Measurements from ENCODE around the gene C18orf63. TPM values are rescaled to one million over a fixed set of nuclear protein-coding genes. Genes with fewer than 3 reads are reported as not detected.

C18orf63 gene
- total RNA-seq, 1 experiment from 2014 or later = not detected

DNA sequence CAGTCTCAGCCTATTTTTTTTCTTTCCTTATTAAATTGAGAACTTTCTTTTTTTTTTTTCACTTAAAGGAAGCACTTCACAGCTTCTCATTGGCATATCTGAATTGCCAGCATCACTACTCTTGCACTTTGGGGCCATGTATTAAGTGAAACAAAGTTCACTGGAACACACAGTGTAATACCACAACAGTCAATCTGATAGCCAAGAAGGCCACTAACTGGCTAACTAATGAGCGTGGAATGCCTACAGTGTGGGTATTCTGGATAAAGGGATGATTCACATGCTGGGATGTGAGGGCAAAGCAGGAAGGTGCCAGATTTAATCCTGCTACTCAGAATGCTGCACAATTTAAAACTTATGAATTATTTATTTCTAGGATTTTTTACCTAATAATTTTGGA, 11.7 kb upstream of the C18orf63 start:
- no TSS peak for BruUV-seq (replicated peaks)
- Histone ChIP-seq H2AFZ (ENCODE audit: low read depth, low read length, poor library complexity, severe bottlenecking) (no peak overlapping the region), H3K27ac (ENCODE audit: low read depth, low read length) (no peak overlapping the region), H3K9ac (ENCODE audit: low read length) (no peak overlapping the region), H4K20me1 (ENCODE audit: insufficient read depth) (no peaks in the 10 kb centered on the region), H3K79me2 (ENCODE audit: insufficient read depth, low read length) (no peaks in the 10 kb centered on the region), H3K27me3 (ENCODE audit: insufficient read depth, low read length) (0 out of 2 replicates have a peak, but pooled peaks cover 5% of the 10 kb centered on the region), H3K4me3 (replicated peaks in 1 of 2; ENCODE audit: low read depth in 1 of 2, low read length in 2 of 2) (no peak overlapping the region), H3K4me1 (ENCODE audit: control insufficient read depth in 1 of 2, insufficient read depth in 2 of 2, low read length in 2 of 2) (no peaks in the 10 kb centered on the region), H3K36me3 (ENCODE audit: control insufficient read depth in 1 of 2, insufficient read depth in 2 of 2, low read length in 2 of 2) (no peaks in the 10 kb centered on the region), H3K9me2 (ENCODE audit: insufficient read depth) (no peaks in the 10 kb centered on the region), H3K9me3 (ENCODE audit: control insufficient read depth in 1 of 2, insufficient read depth in 1 of 2, low read depth in 1 of 2, low read length in 2 of 2) (no peaks in the 10 kb centered on the region), H3K4me2 (ENCODE audit: low read length) (no peak overlapping the region)
- intact Hi-C loops (cut with micrococcal nuclease) = no loop called here
- DNase-seq (ENCODE audit: low read depth, low spot score) (no peak), ATAC-seq (no peak)
- CTCF ChIA-PET = no interaction called here
- POLR2A ChIA-PET = no interaction called here
- TF ChIP-seq SIN3A (IDR thresholded peaks at IDR 0.05; ENCODE audit: low read depth) (no peak), CBX3 (IDR thresholded peaks at IDR 0.05; ENCODE audit: low read depth) (no peak), MAX (IDR thresholded peaks at IDR 0.05) (no peak), POLR2AphosphoS5 (IDR thresholded peaks at IDR 0.05; ENCODE audit: low read depth, low read length) (no peak), TCF7L2 (IDR thresholded peaks at IDR 0.05; ENCODE audit: borderline replicate concordance, extremely low read depth, insufficient read depth, insufficient read length) (no peak)
- RAD21 ChIA-PET (ENCODE audit: low non-redundant PET in 1 of 2, low total read pairs in 2 of 2, uncharacterized antibody in 2 of 2, unreplicated experiment in 2 of 2) = no interaction called here

GRCh38 chr18:74310411-74310810, 5.2 kb upstream of the C18orf63 start:
- ATAC-seq (peak; percentile 97), DNase-seq (ENCODE audit: low read depth, low spot score) (no peak)
- RAD21 ChIA-PET (ENCODE audit: low non-redundant PET in 1 of 2, low total read pairs in 2 of 2, uncharacterized antibody in 2 of 2, unreplicated experiment in 2 of 2) = interaction anchor here in 1 of 2 experiments (1.2 kb wide), 1 partner anchor 183 kb away, joined by 4 read pairs; no protein-coding TSS in a partner anchor
- intact Hi-C loops (cut with micrococcal nuclease) = no loop called here
- POLR2A ChIA-PET = no interaction called here
- H3K9me3 ChIP-seq (ENCODE audit: control insufficient read depth in 1 of 2, insufficient read depth in 1 of 2, low read depth in 1 of 2, low read length in 2 of 2) = no peaks in the 10 kb centered on the region; a peak in 1 of 4 replicates
- H3K79me2 ChIP-seq (ENCODE audit: insufficient read depth, low read length) = no peaks in the 10 kb centered on the region
- no TSS peak for BruUV-seq (replicated peaks)
- H3K4me2 ChIP-seq (ENCODE audit: low read length) = no peak overlapping the region
- no peaks in the 10 kb centered on the region for H3K9me2 ChIP-seq (ENCODE audit: insufficient read depth)
- no peak overlapping the region for H3K9ac ChIP-seq (ENCODE audit: low read length)
- H2AFZ ChIP-seq (ENCODE audit: low read depth, low read length, poor library complexity, severe bottlenecking) = peak overlapping the region; percentile 47
- CTCF ChIA-PET = interaction anchor here (0.8 kb wide), 1 partner anchor 241 kb away, joined by 6 read pairs; no protein-coding TSS in a partner anchor
- no peaks in the 10 kb centered on the region for H3K4me1 ChIP-seq (ENCODE audit: control insufficient read depth in 1 of 2, insufficient read depth in 2 of 2, low read length in 2 of 2)
- no peaks in the 10 kb centered on the region for H3K27me3 ChIP-seq (ENCODE audit: insufficient read depth, low read length)
- H3K27ac ChIP-seq (ENCODE audit: low read depth, low read length) = no peak overlapping the region
- no peak overlapping the region for H3K4me3 ChIP-seq (replicated peaks in 1 of 2; ENCODE audit: low read depth in 1 of 2, low read length in 2 of 2)
- H4K20me1 ChIP-seq (ENCODE audit: insufficient read depth) = no peaks in the 10 kb centered on the region
- TF ChIP-seq CBX3 (IDR thresholded peaks at IDR 0.05; ENCODE audit: low read depth) (peak; percentile 9; the same call in 1 of the 2 replicates), POLR2AphosphoS5 (IDR thresholded peaks at IDR 0.05; ENCODE audit: low read depth, low read length) (no peak), ZFX (IDR thresholded peaks at IDR 0.05) (no peak), RAD21 (IDR thresholded peaks at IDR 0.05; ENCODE audit: low read depth) (0 out of 2 replicates have a peak, but pooled peaks have one; percentile 11)
- TF ChIP-seq, protein P1, sequence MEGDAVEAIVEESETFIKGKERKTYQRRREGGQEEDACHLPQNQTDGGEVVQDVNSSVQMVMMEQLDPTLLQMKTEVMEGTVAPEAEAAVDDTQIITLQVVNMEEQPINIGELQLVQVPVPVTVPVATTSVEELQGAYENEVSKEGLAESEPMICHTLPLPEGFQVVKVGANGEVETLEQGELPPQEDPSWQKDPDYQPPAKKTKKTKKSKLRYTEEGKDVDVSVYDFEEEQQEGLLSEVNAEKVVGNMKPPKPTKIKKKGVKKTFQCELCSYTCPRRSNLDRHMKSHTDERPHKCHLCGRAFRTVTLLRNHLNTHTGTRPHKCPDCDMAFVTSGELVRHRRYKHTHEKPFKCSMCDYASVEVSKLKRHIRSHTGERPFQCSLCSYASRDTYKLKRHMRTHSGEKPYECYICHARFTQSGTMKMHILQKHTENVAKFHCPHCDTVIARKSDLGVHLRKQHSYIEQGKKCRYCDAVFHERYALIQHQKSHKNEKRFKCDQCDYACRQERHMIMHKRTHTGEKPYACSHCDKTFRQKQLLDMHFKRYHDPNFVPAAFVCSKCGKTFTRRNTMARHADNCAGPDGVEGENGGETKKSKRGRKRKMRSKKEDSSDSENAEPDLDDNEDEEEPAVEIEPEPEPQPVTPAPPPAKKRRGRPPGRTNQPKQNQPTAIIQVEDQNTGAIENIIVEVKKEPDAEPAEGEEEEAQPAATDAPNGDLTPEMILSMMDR (IDR thresholded peaks at IDR 0.05 in 2 of 3, conservative IDR thresholded peaks at IDR 0.05 in 1 of 3; ENCODE audit: borderline replicate concordance in 1 of 3, insufficient read depth in 1 of 3, low read depth in 2 of 3, low read length in 2 of 3) = peak; percentile 12 to 39 (median 38); a peak in 5 of 6 replicates
- no peaks in the 10 kb centered on the region for H3K36me3 ChIP-seq (ENCODE audit: control insufficient read depth in 1 of 2, insufficient read depth in 2 of 2, low read length in 2 of 2)

Data from HCT116 (cell line).